Adrenal gland (tissue), 12 donors: Measurements from ENCODE around the gene TXNDC2. TPM values are rescaled to one million over a fixed set of nuclear protein-coding genes. Genes with fewer than 3 reads are reported as not detected.

Source experiments
- DNase-seq, 7 donors: peaks; one replicate each; pipeline ENCODE4 v3.0.0-alpha.2; 2019 to 2020
- H3K27ac ChIP-seq, 5 donors: fragments of 200-600 bp; sonication (generic) in 4 of 5; 1 replicate in 3 of 5; 2 replicates in 2 of 5; pipeline versions ENCODE4 v1.5.1 to v1.8.0; 2016 to 2020; ENCODE audit warnings: mild to moderate bottlenecking in 1 of 5
- H3K27me3 ChIP-seq: fragments of 200-600 bp; 2 replicates; pipeline ENCODE4 v1.8.0; 2021
- H3K36me3 ChIP-seq, 2 donors: fragments of 200-600 bp; replicated peaks in 1 of 2; 1 replicate in 1 of 2; 2 replicates in 1 of 2; pipeline versions ENCODE4 v1.5.1 to v1.8.0; 2018 to 2022
- H3K4me1 ChIP-seq, 2 donors: fragments of 200-600 bp; replicated peaks in 1 of 2; 1 replicate in 1 of 2; 2 replicates in 1 of 2; pipeline versions ENCODE4 v1.5.1 to v1.8.0; 2018 to 2021
- H3K4me3 ChIP-seq, 4 donors: fragments of 200-600 bp; sonication (generic) in 3 of 4; one replicate each; pipeline ENCODE4 v1.5.1; 2016 to 2018
- H3K9me3 ChIP-seq, 3 donors: fragments of 200-600 bp; sonication (generic) in 1 of 3; replicated peaks in 1 of 3; 1 replicate in 2 of 3; 2 replicates in 1 of 3; pipeline versions ENCODE4 v1.5.1 to v1.8.0; 2016 to 2021
- POLR2A ChIP-seq, 2 donors: fragments of 450-650 bp; IDR thresholded peaks; one replicate each; pipeline ENCODE4 v1.6.1; 2017; ENCODE audit warnings: antibody characterized with exemption in 2 of 2, mild to moderate bottlenecking in 2 of 2, moderate library complexity in 1 of 2
- whole genome bisulfite sequencing, 4 donors: extraction: QIAGEN DNeasy Blood & Tissue Kit in 2 of 4; methylation state at CpG; one replicate each; pipeline versions ENCODE4 v1.1.5 to v1.1.7; 2013 to 2017; 5-methylcytosine and 5-hydroxymethylcytosine counted together
- intact Hi-C, 2 donors: fragments of 100-400 bp; cut with DNase I; formaldehyde crosslinking; loops; one replicate each; pipeline versions ENCODE4 v1.14.1 to v1.15.0; 2022 to 2023
- polyA plus RNA-seq, 3 donors: library from polyadenylated mRNA; stranded (reverse); fragments of 200-250 nt in 2 of 3; fragments of 350-450 nt in 1 of 3; fragmentation: Illumina TruSeq in 1 of 3; extraction: RNeasy Lipid Tissue Mini Kit (QIAGEN cat#74804) in 1 of 3; gene quantifications; one replicate each; pipeline ENCODE4 v1.2.3, GENCODE V29; 2013 to 2014
- total RNA-seq, 9 donors: library from RNA; depleted of rRNA in 4 of 9; stranded (reverse); fragments of >200 nt in 4 of 9; fragments of 120-200 nt in 1 of 9; fragmentation: NEBNext Ultra II Directional in 1 of 9; extraction: Animal tissue kit (Norgen Biotek cat#: 25700) in 1 of 9; gene quantifications; one replicate each; pipeline versions ENCODE4 v1.1.0 to v1.2.4, GENCODE V29; 2013 to 2023
- TF ChIP-seq, protein P1 (sequence below), 6 experiments: fragments of 450-650 bp in 4 of 6; fragments of 200-600 bp in 2 of 6; sonication (generic) in 1 of 6; IDR thresholded peaks; 1 replicate in 5 of 6; 2 replicates in 1 of 6; pipeline versions ENCODE4 v1.5.1 to v1.8.0; 2016 to 2021; ENCODE audit warnings: antibody characterized with exemption in 6 of 6, mild to moderate bottlenecking in 2 of 6, moderate library complexity in 1 of 6
- donor health status: healthy with polysubstance abuse.
- donor health status: Bipolar disorder and iron deficiency.
- donor health status: DM: yes; HTN: yes; CAD: no.
- donor health status: DM: no; HTN: no; CAD: no.
- donor health status: DM: no; HTN: no; CAD: no.
- donor health status: DM: yes; HTN: yes; CAD: no.

The TXNDC2 gene
- total and polyA plus RNA-seq, 12 donors, result 0.08 to 0.43 (median 0.22) TPM; not detected in 5

DNA sequence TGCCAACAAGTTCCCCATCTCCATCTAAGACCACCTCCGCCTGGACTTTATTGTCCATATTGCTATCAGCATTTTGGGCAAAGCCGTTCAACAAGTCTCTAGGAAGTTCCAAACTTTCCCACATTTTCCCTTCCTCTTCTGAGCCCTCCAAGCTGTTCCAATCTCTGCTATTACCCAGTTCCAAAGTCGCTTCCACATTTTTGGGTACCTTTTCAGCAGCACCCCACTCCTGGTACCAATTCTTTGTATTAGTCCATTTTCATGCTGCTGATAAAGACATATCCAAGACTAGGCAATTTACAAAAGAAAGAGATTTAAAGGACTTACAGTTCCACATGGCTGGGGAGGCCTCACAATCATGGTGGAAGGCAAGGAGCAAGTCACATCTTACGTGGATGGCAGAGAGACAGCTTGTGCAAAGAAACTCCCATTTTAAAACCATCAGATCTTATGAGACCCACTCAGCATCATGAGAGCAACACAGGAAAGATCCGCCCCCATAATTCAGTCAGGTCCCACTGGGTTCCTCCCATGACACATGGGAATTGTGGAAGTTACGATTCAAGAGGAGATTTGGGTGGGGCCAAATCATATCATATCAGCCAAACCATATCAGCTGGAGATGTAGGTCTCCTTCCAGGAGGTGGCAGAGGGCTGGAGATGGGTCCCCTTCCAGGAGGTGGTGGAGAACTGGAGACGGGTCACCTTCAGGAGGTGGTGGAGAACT, 19.8 kb upstream of the TXNDC2 start:
- intact Hi-C loops, result no loop called here
- TF ChIP-seq, protein P1, sequence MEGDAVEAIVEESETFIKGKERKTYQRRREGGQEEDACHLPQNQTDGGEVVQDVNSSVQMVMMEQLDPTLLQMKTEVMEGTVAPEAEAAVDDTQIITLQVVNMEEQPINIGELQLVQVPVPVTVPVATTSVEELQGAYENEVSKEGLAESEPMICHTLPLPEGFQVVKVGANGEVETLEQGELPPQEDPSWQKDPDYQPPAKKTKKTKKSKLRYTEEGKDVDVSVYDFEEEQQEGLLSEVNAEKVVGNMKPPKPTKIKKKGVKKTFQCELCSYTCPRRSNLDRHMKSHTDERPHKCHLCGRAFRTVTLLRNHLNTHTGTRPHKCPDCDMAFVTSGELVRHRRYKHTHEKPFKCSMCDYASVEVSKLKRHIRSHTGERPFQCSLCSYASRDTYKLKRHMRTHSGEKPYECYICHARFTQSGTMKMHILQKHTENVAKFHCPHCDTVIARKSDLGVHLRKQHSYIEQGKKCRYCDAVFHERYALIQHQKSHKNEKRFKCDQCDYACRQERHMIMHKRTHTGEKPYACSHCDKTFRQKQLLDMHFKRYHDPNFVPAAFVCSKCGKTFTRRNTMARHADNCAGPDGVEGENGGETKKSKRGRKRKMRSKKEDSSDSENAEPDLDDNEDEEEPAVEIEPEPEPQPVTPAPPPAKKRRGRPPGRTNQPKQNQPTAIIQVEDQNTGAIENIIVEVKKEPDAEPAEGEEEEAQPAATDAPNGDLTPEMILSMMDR (IDR thresholded peaks at IDR 0.05), result no peak
- no peak for TF ChIP-seq POLR2A (IDR thresholded peaks at IDR 0.05)
- peaks cover 18 to 39% of the 10 kb centered on the region in 2 donors for H3K4me1 ChIP-seq
- H3K27me3 ChIP-seq, result no peaks in the 10 kb centered on the region
- no peak overlapping the region for H3K4me3 ChIP-seq
- H3K36me3 ChIP-seq, result peaks cover 0 to 4% of the 10 kb centered on the region in 2 donors
- WGBS, 4 donors, result 90 to 98% (median 94%) methylated on average over 7 of the region's 7 CpGs
- H3K27ac ChIP-seq, result no peak overlapping the region
- no peak for DNase-seq
- no peaks in the 10 kb centered on the region for H3K9me3 ChIP-seq

- no peaks in the 10 kb centered on the region for H3K36me3 ChIP-seq
- peak overlapping the region in 1 of 5 donors; percentile 0 for H3K27ac ChIP-seq
- H3K9me3 ChIP-seq, result no peaks in the 10 kb centered on the region
- TF ChIP-seq POLR2A (IDR thresholded peaks at IDR 0.05), result no peak
- TF ChIP-seq, protein P1 (IDR thresholded peaks at IDR 0.05), result no peak
- H3K4me1 ChIP-seq, result peaks cover 24 to 38% of the 10 kb centered on the region in 2 donors
- H3K27me3 ChIP-seq, result no peaks in the 10 kb centered on the region
- no peak overlapping the region for H3K4me3 ChIP-seq
- WGBS, 4 donors, result 91 to 93% (median 93%) methylated on average over 3 of the region's 3 CpGs; no CpG with 5 or more reads in 1 of the 4 donors
- DNase-seq, result no peak
- intact Hi-C loops, result no loop called here
Measured at GRCh38 chr18:9866627-9867026, 19.1 kb upstream of the TXNDC2 start.

GRCh38 chr18:9867071-9867594, 18.6 kb upstream of the TXNDC2 start:
- Histone ChIP-seq H3K27ac (peak overlapping the region in 1 of 5 donors; percentile 0), H3K36me3 (no peaks in the 10 kb centered on the region), H3K4me3 (no peak overlapping the region), H3K9me3 (no peaks in the 10 kb centered on the region), H3K27me3 (no peaks in the 10 kb centered on the region), H3K4me1 (peaks cover 26 to 42% of the 10 kb centered on the region in 2 donors)
- DNase-seq, result no peak
- TF ChIP-seq, protein P1 (IDR thresholded peaks at IDR 0.05), result no peak
- TF ChIP-seq POLR2A (IDR thresholded peaks at IDR 0.05), result no peak
- intact Hi-C loops, result no loop called here
- WGBS, 4 donors, result 81 to 85% (median 84%) methylated on average over 4 of the region's 4 CpGs

DNA sequence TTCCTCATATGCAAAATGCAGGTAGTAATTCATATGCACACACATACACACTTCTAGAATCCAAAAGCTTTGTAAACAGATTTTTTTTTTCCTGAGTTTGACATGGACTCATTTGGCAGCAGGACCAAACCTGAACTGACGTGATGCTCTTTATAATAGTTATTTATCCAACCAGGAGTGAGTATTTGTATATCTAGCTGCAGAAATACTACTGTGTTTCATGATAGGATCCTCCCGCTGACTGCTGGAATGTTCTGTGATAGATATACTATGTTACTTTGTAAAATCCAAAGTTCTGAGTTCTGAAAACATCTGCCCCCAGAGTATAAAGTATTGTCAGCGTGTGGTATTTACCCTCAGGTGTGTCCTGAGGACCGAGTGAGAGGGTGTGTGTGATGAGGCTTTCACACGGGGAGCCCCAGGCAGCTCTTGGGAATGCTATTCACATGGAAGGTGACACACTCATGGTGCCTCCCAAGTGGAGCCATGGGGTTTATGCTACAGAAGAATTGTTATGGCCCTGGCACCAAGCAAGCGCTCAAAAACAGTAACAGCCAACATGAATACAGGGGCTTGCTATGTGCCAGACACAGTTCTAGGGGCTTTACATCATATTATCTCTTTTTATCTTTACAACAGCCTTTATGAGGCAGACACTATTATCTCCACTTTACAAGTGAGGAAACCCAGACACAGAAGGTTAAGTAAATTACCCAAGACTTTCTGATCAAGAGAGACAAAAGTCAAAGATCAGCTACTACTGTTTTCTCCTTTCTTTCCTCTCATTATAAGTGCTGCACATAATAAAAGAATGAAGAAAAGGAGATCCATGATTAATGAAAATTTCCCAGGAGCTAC, 16.7 kb upstream of the TXNDC2 start:
- no peaks in the 10 kb centered on the region for H3K27me3 ChIP-seq
- TF ChIP-seq, protein P1 (IDR thresholded peaks at IDR 0.05), result no peak
- no peak for TF ChIP-seq POLR2A (IDR thresholded peaks at IDR 0.05)
- H3K36me3 ChIP-seq, result no peaks in the 10 kb centered on the region
- no peaks in the 10 kb centered on the region for H3K9me3 ChIP-seq
- H3K4me1 ChIP-seq, result peaks cover 26 to 34% of the 10 kb centered on the region in 2 donors
- H3K27ac ChIP-seq, result peak overlapping the region; percentile 67 to 87 (median 74)
- H3K4me3 ChIP-seq, result no peak overlapping the region
- DNase-seq, result no peak
- intact Hi-C loops, result no loop called here
- 66 to 75% (median 71%) methylated on average over 6 of the region's 6 CpGs for WGBS, 4 donors
